Activated naive CD8-positive, alpha-beta T cell (primary cell): ENCODE results near the gene P3H3.

Source experiments
- H3K27ac Mint-ChIP-seq: one replicate; pipeline ENCODE4 v1.8.0; 2021; ENCODE audit warnings: mixed read lengths
- H3K27me3 Mint-ChIP-seq: one replicate; pipeline ENCODE4 v1.8.0; 2021; ENCODE audit warnings: mixed read lengths
- H3K36me3 Mint-ChIP-seq: one replicate; pipeline ENCODE4 v1.8.0; 2021; ENCODE audit warnings: mixed read lengths
- H3K4me1 Mint-ChIP-seq: one replicate; pipeline ENCODE4 v1.8.0; 2021; ENCODE audit warnings: low read depth, mixed read lengths
- H3K4me3 Mint-ChIP-seq: one replicate; pipeline ENCODE4 v1.8.0; 2021; ENCODE audit warnings: mild to moderate bottlenecking, mixed read lengths
- H3K9me3 Mint-ChIP-seq: one replicate; pipeline ENCODE4 v1.8.0; 2021; ENCODE audit warnings: low read depth, mixed read lengths

P3H3 gene, protein sequence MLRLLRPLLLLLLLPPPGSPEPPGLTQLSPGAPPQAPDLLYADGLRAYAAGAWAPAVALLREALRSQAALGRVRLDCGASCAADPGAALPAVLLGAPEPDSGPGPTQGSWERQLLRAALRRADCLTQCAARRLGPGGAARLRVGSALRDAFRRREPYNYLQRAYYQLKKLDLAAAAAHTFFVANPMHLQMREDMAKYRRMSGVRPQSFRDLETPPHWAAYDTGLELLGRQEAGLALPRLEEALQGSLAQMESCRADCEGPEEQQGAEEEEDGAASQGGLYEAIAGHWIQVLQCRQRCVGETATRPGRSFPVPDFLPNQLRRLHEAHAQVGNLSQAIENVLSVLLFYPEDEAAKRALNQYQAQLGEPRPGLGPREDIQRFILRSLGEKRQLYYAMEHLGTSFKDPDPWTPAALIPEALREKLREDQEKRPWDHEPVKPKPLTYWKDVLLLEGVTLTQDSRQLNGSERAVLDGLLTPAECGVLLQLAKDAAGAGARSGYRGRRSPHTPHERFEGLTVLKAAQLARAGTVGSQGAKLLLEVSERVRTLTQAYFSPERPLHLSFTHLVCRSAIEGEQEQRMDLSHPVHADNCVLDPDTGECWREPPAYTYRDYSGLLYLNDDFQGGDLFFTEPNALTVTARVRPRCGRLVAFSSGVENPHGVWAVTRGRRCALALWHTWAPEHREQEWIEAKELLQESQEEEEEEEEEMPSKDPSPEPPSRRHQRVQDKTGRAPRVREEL

DNA sequence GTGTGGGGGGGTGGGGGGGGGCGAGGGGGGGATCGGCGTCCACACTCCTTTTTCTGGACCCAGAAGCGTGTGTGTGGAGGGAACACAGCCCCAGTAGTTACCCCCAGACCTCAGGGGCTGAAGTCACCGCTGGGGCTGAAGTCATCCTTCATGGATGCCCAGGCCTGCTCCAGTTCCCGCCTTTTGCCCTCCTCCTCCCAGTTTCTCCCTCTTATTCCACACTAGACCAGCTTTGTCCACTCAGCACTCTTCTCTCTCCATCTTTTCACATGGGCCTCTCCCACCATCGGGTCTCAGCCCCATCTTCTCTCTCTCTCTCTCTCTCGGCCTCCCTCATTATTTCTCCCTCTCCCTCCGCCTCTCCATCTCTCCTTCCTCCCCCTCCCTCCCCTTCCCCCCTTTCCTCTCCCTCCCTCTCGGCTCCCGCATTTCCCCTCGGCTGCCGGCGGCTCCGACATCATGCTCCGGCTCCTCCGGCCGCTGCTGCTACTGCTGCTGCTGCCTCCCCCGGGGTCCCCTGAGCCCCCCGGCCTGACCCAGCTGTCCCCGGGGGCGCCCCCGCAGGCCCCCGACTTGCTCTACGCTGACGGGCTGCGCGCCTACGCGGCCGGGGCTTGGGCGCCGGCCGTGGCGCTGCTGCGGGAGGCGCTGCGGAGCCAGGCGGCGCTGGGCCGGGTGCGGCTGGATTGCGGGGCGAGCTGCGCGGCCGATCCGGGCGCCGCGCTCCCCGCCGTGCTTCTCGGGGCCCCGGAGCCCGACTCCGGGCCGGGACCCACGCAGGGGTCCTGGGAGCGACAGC lies at the start of gene P3H3:
Gene P3H3, plus strand, starts transcription at position 426 of the 799 bp plus-strand sequence. Its CDS starts 34 bp downstream, at position 460.
- Mint-ChIP-seq H3K9me3 (no peaks in the 10 kb centered on the region), H3K27ac (peak within 1 kb of the TSS; percentile 78), H3K4me1 (peaks cover 18% of the 10 kb centered on the region), H3K27me3 (peaks cover 16% of the 10 kb centered on the region), H3K4me3 (peak within 1 kb of the TSS; percentile 85), H3K36me3 (no peaks in the 10 kb centered on the region)

DNA sequence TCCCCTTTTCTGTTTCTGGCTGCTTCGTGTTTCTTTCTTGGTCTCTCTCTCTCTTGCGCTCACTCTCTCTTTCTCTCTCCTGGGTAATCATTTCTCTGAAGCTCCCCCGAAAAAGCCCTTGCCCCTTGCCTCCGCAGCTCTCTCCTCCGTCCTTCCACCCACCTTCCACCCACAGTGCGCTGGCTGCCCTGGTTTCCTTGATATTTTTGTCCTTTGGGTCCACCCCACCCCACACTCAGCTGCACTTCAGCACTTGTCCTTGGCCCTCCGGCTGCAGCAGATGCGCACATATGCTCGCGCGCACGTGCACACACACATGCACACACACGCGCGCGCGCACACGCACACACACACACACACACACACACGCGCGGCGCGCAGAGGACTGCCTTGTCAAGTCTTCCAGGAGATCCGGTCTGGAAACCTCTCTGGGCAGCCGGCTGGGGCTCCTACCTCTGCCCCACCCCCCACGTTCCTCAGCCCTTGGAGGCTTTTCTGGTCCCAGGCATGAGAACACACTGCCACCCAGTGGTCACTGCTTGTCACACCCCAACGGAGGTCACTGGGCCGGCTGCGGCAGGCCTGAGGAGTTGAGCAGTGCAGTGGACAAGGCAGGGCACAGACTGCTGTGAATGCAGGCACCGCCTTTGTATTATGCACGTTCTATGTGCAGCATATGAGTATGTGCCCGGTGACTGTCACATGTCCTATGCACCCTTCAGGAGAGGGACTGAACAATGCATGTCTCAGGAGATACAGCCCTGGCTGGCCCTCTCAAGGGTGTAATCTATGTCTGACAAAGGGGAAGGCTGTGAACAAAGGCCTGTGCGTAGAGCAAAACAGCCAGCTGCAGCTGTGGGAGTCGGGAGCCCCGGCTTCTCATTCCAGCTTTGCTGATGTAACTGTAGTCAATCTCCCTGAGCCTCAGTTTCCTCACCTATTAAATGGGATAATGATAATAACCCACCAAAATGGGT lies 49.3 kb upstream of the P3H3 start:
- Mint-ChIP-seq H3K27ac (peak overlapping the region; percentile 67), H3K9me3 (no peaks in the 10 kb centered on the region), H3K4me3 (peak overlapping the region; percentile 86), H3K36me3 (peaks cover 3% of the 10 kb centered on the region), H3K4me1 (peaks cover 47% of the 10 kb centered on the region), H3K27me3 (no peaks in the 10 kb centered on the region)

DNA sequence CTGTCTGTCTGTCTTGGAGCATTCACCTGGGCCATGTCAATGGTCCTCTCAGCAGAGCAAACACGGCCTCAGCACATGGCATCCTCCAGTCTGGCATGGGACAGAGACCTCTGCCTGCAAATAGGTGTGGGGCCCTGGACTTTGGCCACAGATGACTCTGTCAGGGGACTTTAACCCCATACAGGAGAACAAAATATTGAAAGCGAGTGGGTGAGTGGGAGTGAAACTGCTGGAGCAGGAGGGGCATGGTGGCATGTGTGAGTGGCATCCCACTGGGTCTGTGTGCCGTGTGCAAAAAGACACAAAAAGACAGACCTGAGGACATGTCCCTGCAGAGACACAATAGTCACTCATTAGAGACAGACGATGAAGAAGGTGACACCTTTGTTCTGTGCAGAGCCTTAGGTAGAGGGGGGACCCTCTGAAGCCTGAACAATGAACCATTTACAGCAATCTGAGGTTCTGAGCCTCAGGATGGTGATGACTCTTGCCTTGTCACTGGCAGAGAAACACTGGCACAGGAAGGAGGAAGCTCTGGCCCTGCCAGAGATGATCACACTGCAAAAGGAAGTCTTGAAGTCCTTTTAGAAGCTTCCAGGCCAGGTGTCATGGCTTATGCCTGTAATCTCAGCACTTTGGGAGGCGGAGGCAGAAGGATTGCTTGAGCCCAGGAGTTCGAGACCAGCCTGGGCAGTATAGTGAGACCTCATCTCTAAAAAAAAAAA lies 48.3 kb upstream of the P3H3 start:
- H3K9me3 Mint-ChIP-seq = no peaks in the 10 kb centered on the region
- H3K27me3 Mint-ChIP-seq = no peaks in the 10 kb centered on the region
- no peaks in the 10 kb centered on the region for H3K36me3 Mint-ChIP-seq
- H3K27ac Mint-ChIP-seq = no peak overlapping the region
- H3K4me3 Mint-ChIP-seq = peak overlapping the region; percentile 1
- H3K4me1 Mint-ChIP-seq = peaks cover 41% of the 10 kb centered on the region

DNA sequence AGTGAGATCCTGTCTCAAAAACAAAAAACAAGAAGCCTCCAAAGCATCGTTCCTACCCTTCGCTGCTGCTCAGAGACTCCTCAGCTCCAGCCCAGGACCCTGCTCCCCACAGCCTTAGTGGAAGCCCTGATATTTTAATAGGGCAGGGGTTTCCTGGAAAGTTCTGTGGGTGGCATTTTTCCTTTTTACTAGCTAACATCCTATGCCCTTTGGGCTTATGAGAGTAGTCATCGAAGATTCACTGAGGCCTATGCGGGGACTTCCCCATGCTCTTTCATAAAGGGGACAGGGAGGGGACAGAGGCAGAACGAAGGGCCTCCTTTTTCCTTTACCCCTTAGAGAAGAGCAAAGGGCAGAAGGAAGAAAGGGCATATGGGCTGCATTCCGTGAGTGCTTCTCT lies 47.6 kb upstream of the P3H3 start:
- Mint-ChIP-seq H3K4me3 (no peak overlapping the region), H3K27ac (no peak overlapping the region), H3K27me3 (no peaks in the 10 kb centered on the region), H3K36me3 (no peaks in the 10 kb centered on the region), H3K4me1 (peaks cover 35% of the 10 kb centered on the region), H3K9me3 (no peaks in the 10 kb centered on the region)

DNA sequence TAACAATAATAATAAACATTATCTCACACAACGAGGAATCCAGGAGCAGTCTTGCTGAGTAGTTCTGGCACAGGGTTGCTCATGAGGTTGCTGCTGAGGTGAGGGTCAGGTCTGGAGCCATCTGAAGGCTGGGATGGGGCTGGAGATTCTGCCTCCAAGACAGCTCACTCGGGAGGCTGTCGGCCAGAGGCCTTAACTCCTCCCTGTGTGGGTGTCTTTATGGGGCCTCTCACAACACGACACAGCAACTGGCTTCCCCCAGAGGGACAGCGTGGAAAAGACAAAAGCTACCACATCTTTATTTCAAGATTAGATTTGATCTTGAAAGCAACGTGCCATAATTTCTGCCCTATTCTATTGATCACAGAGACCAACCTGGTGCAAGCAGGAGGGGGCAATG lies 46.1 kb upstream of the P3H3 start:
- no peak overlapping the region for H3K27ac Mint-ChIP-seq
- no peaks in the 10 kb centered on the region for H3K36me3 Mint-ChIP-seq
- no peak overlapping the region for H3K4me3 Mint-ChIP-seq
- H3K27me3 Mint-ChIP-seq = no peaks in the 10 kb centered on the region
- H3K9me3 Mint-ChIP-seq = no peaks in the 10 kb centered on the region
- H3K4me1 Mint-ChIP-seq = peaks cover 38% of the 10 kb centered on the region

DNA sequence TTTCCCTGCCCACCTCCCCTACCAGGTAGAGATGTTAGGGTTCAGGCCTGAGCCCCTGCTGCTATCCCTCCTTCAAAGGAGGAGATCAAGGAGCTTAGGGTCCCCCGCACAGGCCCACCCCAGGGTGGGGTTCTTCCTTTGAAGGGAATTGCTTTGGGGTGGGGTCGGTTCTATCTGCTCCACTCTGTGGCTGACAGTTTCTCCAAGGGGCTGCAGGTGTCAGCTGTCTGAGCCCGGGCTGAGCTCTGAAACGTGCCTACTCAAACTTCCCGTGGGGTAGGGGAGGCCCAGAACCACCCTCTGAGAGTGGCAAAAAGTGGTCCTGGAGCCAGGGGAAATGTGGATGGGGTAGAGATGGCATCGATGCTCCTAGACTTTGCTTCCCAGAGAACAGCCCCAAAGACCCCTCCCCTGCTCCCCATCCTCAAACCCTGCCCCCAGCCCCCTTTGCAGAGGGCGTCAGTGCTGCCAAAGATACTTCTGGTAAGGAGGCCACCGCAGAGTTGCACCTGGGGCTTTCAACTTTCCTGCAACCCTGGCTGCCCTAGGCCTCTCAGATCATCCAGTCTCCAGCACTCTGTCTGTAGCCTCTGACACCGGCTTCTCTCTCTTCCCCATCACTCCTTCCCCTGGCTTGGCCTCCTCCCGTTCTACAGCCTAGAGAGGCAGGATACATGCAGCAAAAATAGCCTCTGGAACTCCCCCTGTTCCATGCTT lies 45.2 kb upstream of the P3H3 start:
- no peak overlapping the region for H3K4me3 Mint-ChIP-seq
- H3K4me1 Mint-ChIP-seq = peaks cover 39% of the 10 kb centered on the region
- H3K27me3 Mint-ChIP-seq = no peaks in the 10 kb centered on the region
- H3K9me3 Mint-ChIP-seq = no peaks in the 10 kb centered on the region
- no peaks in the 10 kb centered on the region for H3K36me3 Mint-ChIP-seq
- H3K27ac Mint-ChIP-seq = no peak overlapping the region

DNA sequence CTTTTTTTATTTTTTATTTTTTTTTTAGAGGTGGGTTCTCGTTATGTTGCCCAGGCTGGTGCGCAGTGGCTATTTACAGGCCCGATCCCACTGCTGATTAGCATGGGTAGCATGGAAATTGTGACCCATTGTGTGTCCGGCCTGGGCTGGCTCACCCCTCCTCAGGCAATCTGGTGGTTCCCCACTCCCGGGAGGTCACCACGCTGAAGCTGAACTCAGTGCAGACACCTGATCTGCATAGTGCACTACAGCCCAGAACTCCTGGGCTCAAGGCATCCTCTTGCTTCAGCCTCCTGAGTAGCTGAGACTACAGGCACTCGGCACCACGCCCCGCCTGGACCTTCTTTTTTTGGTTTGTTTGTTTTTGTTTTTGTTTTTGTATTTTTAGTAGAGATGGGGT lies 44.4 kb upstream of the P3H3 start:
- Mint-ChIP-seq H3K27ac (no peak overlapping the region), H3K4me1 (peaks cover 34% of the 10 kb centered on the region), H3K4me3 (no peak overlapping the region)

DNA sequence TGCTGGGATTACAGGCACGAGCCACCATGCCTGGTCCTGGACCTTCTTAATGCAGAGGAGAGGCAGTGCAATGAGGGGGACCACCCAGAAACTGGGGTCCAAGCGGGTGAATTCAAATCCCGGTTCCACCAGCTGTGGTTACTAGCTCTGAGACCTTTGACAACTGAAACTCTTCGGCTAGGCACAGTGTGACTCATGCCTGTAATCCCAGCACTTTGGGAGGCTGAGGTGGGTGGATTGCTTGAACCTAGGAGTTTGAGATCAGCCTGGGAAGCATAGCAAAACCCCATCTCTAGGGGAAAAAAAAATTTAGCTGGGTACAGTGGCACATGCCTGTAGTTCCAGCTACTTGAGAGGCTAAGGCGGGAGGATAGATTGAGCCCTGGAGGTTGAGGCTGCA lies 43.9 kb upstream of the P3H3 start:
- no peak overlapping the region for H3K27ac Mint-ChIP-seq
- no peaks in the 10 kb centered on the region for H3K9me3 Mint-ChIP-seq
- H3K36me3 Mint-ChIP-seq = no peaks in the 10 kb centered on the region
- H3K4me3 Mint-ChIP-seq = no peak overlapping the region
- peaks cover 33% of the 10 kb centered on the region for H3K4me1 Mint-ChIP-seq
- H3K27me3 Mint-ChIP-seq = no peaks in the 10 kb centered on the region

More for the DNA sequence above, 44.4 kb upstream of the P3H3 start:
- H3K36me3 Mint-ChIP-seq = no peaks in the 10 kb centered on the region
- H3K27me3 Mint-ChIP-seq = no peaks in the 10 kb centered on the region
- H3K9me3 Mint-ChIP-seq = no peaks in the 10 kb centered on the region

DNA sequence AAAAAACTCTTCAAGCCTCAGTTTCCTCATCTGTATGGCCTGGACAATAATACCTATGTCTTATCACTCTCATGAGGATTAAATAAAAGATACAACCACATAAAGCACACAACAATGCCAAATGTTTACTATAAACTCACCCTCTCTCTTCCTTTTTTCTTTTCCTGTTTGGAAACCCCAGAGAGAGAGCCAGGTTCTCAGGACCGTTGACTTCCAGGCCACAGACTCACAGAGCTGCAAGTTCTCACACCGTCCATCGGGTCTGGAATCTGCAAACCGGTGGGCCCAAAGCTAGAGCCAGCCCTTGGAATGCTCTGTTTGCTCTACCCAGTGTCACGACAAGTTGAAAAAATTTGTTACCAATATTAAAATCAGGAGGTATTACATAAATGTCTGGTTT lies 43.4 kb upstream of the P3H3 start:
- H3K4me3 Mint-ChIP-seq = no peak overlapping the region
- no peak overlapping the region for H3K27ac Mint-ChIP-seq
- H3K27me3 Mint-ChIP-seq = no peaks in the 10 kb centered on the region

DNA sequence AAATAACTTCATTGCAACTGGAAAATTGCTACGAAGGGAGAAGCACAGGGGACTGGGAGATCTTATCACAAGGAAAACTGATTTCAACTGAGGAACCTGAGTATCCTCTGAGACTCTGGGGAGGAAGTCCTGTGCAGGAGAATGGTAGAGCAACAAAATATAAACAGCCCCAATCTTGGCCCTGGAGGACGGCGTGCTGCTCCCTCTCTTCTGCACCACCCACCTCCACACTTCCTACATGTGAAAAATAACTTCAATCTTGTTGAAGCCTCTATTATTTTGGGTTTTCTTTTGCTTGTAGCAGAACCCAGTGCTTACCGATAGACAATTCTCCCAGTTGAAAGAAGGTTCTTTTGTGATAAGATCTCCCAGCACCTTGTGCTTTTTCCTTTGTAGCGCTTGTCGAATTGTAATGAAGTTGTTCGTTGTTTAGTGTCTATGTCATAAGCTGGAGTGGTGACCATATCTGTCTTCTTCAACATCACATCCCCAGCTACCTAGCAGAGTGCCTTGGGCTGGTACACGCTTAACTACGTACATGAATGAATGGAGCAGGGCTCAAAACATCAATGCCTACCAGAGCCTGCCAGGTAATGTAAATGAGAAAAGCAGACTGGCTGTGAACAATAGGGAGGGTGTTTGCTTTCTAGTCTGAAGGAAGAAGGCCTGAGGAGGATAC lies 41.7 kb upstream of the P3H3 start:
- Mint-ChIP-seq H3K4me1 (peaks cover 33% of the 10 kb centered on the region), H3K36me3 (no peaks in the 10 kb centered on the region), H3K4me3 (peak overlapping the region; percentile 30)

More for the DNA sequence above, 43.4 kb upstream of the P3H3 start:
- Mint-ChIP-seq H3K36me3 (no peaks in the 10 kb centered on the region), H3K4me1 (peaks cover 36% of the 10 kb centered on the region), H3K9me3 (no peaks in the 10 kb centered on the region)

DNA sequence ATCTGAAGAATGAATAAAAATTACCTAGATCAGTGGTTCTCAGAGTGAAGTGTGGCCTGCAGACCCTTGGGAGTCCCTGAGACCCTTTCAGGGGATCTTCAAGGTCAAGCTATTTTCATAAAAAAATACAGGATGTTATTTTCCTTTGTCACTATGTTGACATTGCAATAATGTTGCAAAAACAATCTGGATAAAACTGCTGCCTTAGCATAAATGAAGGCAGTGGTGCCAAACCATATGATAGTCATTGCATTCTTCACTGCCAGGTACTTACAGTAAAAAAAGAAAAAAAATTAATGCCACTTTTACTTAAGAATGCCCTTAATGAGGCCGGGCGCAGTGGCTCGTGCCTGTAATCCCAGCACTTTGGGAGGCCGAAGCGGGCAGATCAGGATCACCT lies 40.9 kb upstream of the P3H3 start:
- H3K27ac Mint-ChIP-seq = no peak overlapping the region
- H3K4me1 Mint-ChIP-seq = peaks cover 40% of the 10 kb centered on the region

More for the DNA sequence above, 41.7 kb upstream of the P3H3 start:
- Mint-ChIP-seq H3K27me3 (no peaks in the 10 kb centered on the region), H3K27ac (peak overlapping the region; percentile 51), H3K9me3 (no peaks in the 10 kb centered on the region)

DNA sequence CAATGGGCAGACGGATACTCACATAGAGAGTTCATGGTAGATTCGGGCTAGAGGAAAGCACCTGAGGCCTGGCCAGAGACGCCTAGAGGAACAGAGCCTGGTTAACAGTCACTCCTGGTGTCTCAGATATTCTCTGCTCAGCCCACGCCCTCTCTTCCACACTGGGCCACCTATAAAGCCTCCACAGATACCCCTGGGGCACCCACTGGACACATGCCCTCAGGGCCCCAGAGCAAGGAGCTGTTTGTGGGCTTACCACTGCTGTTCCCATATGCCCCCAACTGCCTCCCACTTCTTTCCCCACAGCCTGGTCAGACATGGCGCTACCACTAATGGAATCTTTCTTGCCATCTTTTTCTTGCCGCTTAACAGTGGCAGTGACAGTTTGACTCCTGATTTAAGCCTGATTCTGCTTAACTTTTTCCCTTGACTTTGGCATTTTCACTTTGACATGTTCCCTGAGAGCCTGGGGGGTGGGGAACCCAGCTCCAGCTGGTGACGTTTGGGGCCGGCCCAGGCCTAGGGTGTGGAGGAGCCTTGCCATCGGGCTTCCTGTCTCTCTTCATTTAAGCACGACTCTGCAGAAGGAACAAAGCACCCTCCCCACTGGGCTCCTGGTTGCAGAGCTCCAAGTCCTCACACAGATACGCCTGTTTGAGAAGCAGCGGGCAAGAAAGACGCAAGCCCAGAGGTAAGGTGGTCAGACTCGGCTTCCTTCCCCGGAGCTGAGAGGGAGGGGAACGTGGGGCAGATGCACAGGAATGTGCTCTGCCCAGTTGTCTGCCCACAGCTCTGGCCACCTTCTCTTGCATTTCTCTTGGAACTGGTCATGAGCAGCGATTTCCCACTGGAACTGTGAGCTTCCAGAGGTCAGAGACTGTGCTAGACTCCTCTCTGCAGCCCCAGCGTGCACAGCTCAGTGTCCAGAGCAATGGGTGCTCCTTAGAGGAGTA lies 39.0 kb upstream of the P3H3 start, which contains the start of gene CD4:
Gene CD4, plus strand, starts transcription at position 557 of the 953 bp plus-strand sequence. CDS start 10,611 bp downstream, outside the sequence.
- Mint-ChIP-seq H3K27me3 (no peaks in the 10 kb centered on the region), H3K9me3 (no peaks in the 10 kb centered on the region), H3K36me3 (no peaks in the 10 kb centered on the region), H3K27ac (no peak within 1 kb of the TSS), H3K4me1 (peaks cover 55% of the 10 kb centered on the region), H3K4me3 (no peak within 1 kb of the TSS)

More for the DNA sequence above, 40.9 kb upstream of the P3H3 start:
- H3K4me3 Mint-ChIP-seq = no peak overlapping the region
- H3K9me3 Mint-ChIP-seq = no peaks in the 10 kb centered on the region
- H3K27me3 Mint-ChIP-seq = no peaks in the 10 kb centered on the region
- H3K36me3 Mint-ChIP-seq = no peaks in the 10 kb centered on the region
